Measurements from ENCODE around the gene UBE2L5. TPM values are rescaled to one million over a fixed set of nuclear protein-coding genes. Genes with fewer than 3 reads are reported as not detected.

The UBE2L5 gene
- total and polyA plus RNA-seq, 2 of the 8 experiments (the other 6 are each of a cell fraction or from before 2014, with no cell fraction given), result not detected

DNA sequence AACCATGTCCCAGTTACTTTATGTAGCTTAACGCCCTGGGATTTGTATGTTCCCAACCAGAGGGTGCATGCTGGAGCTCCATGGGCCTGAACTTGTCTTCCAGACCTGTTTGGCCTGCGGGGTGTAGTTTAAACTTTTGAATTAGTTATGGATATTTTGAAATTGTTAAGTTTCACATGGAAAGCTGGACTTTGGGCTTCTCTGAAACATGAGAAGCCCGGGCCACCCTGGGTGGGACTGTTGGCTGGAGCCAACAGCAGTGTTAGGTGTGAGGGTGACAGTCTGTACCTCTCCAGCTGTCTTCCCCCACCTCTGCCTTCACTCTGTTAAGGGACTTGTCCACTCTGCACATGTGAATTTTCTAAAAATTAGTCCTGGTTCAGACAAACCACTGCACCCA, 1.6 kb downstream of the UBE2L5 start:
- no peak overlapping the region for H2BK12ac ChIP-seq (ENCODE audit: low read depth, low read length)
- ChIA-PET POLR2A (ENCODE audit: partially characterized antibody) (interaction anchor here (1.3 kb wide), 1 partner anchor 9 kb away, joined by 3 read pairs; no protein-coding TSS in a partner anchor), CTCF (ENCODE audit: partially characterized antibody) (interaction anchor here (0.7 to 1.7 kb wide), 3 partner anchors 19 to 78 kb away, joined by 3 to 4 read pairs (median 4); no protein-coding TSS in a partner anchor)
- H3K9me3 ChIP-seq (ENCODE audit: insufficient read depth in 2 of 2, low read depth in 1 of 2, low read length in 1 of 2), result no peaks in the 10 kb centered on the region
- no peak overlapping the region for H3K9ac ChIP-seq (replicated peaks in 1 of 4; ENCODE audit: extremely low read depth in 1 of 4, low read depth in 3 of 4, low read length in 3 of 4)
- H3K27me3 ChIP-seq (replicated peaks in 1 of 4; ENCODE audit: control insufficient read depth in 3 of 4, extremely low read depth in 1 of 4, insufficient read depth in 3 of 4, low read length in 3 of 4), result peaks cover 0 to 5% (median 0%) of the 10 kb centered on the region in 4 experiments; a peak in 4 of 7 replicates
- peaks cover 8% of the 10 kb centered on the region for H3K23me2 ChIP-seq (ENCODE audit: low read depth, low read length)
- H4K91ac ChIP-seq (replicated peaks; ENCODE audit: insufficient read length, low read length), result no peak overlapping the region
- H3K79me2 ChIP-seq (ENCODE audit: control insufficient read depth in 1 of 2, insufficient read depth in 2 of 2, low read length in 2 of 2), result no peaks in the 10 kb centered on the region
- no peak overlapping the region for H2AK5ac ChIP-seq (ENCODE audit: low read depth, low read length)
- H3K18ac ChIP-seq (ENCODE audit: extremely low read depth, low read length), result no peak overlapping the region
- H4K8ac ChIP-seq (ENCODE audit: extremely low read depth, insufficient read depth, low read length), result no peak overlapping the region
- no peak overlapping the region for H3K4me2 ChIP-seq (ENCODE audit: insufficient read depth in 1 of 2, low read depth in 2 of 2, low read length in 2 of 2)
- no peak overlapping the region for H2AFZ ChIP-seq (ENCODE audit: low read length)
- no peak overlapping the region for H2BK20ac ChIP-seq (ENCODE audit: low read length)
- H3K36me3 ChIP-seq (ENCODE audit: control insufficient read depth in 2 of 4, insufficient read depth in 4 of 4, low read length in 3 of 4), result no peaks in the 10 kb centered on the region
- no peak overlapping the region for H3K56ac ChIP-seq (replicated peaks; ENCODE audit: insufficient read length, low read depth, low read length)
- H3K4me1 ChIP-seq (replicated peaks in 1 of 4; ENCODE audit: control insufficient read depth in 3 of 4, insufficient read depth in 4 of 4, low read length in 3 of 4), result peaks cover 0 to 9% (median 5%) of the 10 kb centered on the region in 4 experiments; a peak in 6 of 7 replicates
- no peak overlapping the region for H4K5ac ChIP-seq (ENCODE audit: insufficient read length, low read depth, low read length)
- H3K23ac ChIP-seq (ENCODE audit: insufficient read length), result no peak overlapping the region
- H2BK15ac ChIP-seq (ENCODE audit: low read length), result no peak overlapping the region
- 92% methylated on average over 3 of the region's 3 CpGs; no CpG with 5 or more reads in 1 of the 2 experiments for WGBS, 2 experiments (ENCODE audit: extremely low coverage in 1 of 2, insufficient coverage in 1 of 2, insufficient read length in 1 of 2, insufficient replicate concordance in 2 of 2, low coverage in 1 of 2, low lambda C conversion rate in 2 of 2, missing lambda C conversion rate in 1 of 2)
- H3K14ac ChIP-seq (ENCODE audit: insufficient read length), result no peak overlapping the region
- FAIRE-seq, result no peak
- H3K4ac ChIP-seq (replicated peaks; ENCODE audit: insufficient read length, low read depth, low read length), result no peak overlapping the region
- no peak for DNase-seq (ENCODE audit: low read depth in 1 of 2, low spot score in 2 of 2)
- H3K27ac ChIP-seq (ENCODE audit: low read depth, low read length), result no peak overlapping the region
- no peaks in the 10 kb centered on the region; the same call in 1 of the 2 replicates for H3K79me1 ChIP-seq (ENCODE audit: low read depth, low read length)
- no peaks in the 10 kb centered on the region for H4K20me1 ChIP-seq (replicated peaks in 1 of 2; ENCODE audit: control insufficient read depth in 1 of 2, insufficient read depth in 2 of 2, low read length in 2 of 2)
- H3K4me3 ChIP-seq (ENCODE audit: extremely low read depth in 1 of 4, insufficient read depth in 2 of 4, low read depth in 3 of 4, low read length in 4 of 4), result no peak overlapping the region
- H2BK5ac ChIP-seq (ENCODE audit: low read depth, low read length), result no peak overlapping the region
- H2BK120ac ChIP-seq (replicated peaks; ENCODE audit: low read depth, low read length), result no peak overlapping the region
- TF ChIP-seq CHD2 (IDR thresholded peaks at IDR 0.05; ENCODE audit: low read length), result no peak
- no peak for TF ChIP-seq TAF1 (IDR thresholded peaks at IDR 0.05; ENCODE audit: low read depth, low read length)
- TF ChIP-seq TAF7 (optimal IDR thresholded peaks at IDR 0.05; ENCODE audit: borderline replicate concordance, low read depth, low read length), result no peak
- no peak for TF ChIP-seq ZNF274 (IDR thresholded peaks at IDR 0.05; ENCODE audit: borderline replicate concordance, extremely low read depth, low read length)
- TF ChIP-seq BCL11A (IDR thresholded peaks at IDR 0.05; ENCODE audit: low read depth in 2 of 2, low read length in 2 of 2), result no peak
- TF ChIP-seq NANOG (IDR thresholded peaks at IDR 0.05; ENCODE audit: insufficient read depth, low read depth, low read length, poor library complexity, severe bottlenecking), result no peak

Data from H1 (cell line).